ENCODE results near the gene WWP2. TPM values are rescaled to one million over a fixed set of nuclear protein-coding genes. Genes with fewer than 3 reads are reported as not detected.

The WWP2 gene
- total RNA-seq, 1 experiment from 2014 or later: 47.5 TPM

DNA sequence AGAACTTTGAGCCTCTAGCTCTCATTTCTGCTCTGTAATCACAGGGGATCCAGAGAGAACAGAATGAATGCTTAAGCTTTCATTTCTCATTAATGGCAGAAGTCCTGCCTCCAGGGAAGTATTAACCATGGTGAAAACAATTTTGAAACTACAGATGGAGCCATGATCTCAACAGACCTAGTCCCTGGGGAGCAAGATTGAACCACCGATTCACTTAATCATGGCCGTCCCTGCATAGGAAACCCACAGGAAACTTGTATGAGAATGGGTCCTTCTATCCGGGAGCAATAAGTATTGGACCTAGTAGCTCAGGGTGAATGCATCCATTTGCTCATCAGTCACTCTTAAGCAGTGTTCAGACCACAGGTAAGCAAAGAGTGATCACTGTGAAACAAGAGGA lies 148.8 kb downstream of the WWP2 start:
- intact Hi-C loops (cut with micrococcal nuclease; ENCODE audit: unreplicated experiment): no loop called here
- BruUV-seq (replicated peaks): no TSS peak
- Mint-ChIP-seq H3K9me3 (ENCODE audit: low read depth, unreplicated experiment) (no peaks in the 10 kb centered on the region), H3K4me3 (ENCODE audit: low read depth, unreplicated experiment) (no peak overlapping the region), H3K4me1 (ENCODE audit: low read depth, unreplicated experiment) (no peaks in the 10 kb centered on the region), H3K27ac (ENCODE audit: unreplicated experiment) (no peak overlapping the region), H3K27me3 (ENCODE audit: unreplicated experiment) (no peaks in the 10 kb centered on the region), H3K36me3 (ENCODE audit: insufficient read depth, unreplicated experiment) (no peaks in the 10 kb centered on the region)
- CTCF ChIA-PET: no interaction called here
- TF ChIP-seq, protein P1, sequence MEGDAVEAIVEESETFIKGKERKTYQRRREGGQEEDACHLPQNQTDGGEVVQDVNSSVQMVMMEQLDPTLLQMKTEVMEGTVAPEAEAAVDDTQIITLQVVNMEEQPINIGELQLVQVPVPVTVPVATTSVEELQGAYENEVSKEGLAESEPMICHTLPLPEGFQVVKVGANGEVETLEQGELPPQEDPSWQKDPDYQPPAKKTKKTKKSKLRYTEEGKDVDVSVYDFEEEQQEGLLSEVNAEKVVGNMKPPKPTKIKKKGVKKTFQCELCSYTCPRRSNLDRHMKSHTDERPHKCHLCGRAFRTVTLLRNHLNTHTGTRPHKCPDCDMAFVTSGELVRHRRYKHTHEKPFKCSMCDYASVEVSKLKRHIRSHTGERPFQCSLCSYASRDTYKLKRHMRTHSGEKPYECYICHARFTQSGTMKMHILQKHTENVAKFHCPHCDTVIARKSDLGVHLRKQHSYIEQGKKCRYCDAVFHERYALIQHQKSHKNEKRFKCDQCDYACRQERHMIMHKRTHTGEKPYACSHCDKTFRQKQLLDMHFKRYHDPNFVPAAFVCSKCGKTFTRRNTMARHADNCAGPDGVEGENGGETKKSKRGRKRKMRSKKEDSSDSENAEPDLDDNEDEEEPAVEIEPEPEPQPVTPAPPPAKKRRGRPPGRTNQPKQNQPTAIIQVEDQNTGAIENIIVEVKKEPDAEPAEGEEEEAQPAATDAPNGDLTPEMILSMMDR (IDR thresholded peaks at IDR 0.05; ENCODE audit: unreplicated experiment): no peak
- DNase-seq: no peak

DNA sequence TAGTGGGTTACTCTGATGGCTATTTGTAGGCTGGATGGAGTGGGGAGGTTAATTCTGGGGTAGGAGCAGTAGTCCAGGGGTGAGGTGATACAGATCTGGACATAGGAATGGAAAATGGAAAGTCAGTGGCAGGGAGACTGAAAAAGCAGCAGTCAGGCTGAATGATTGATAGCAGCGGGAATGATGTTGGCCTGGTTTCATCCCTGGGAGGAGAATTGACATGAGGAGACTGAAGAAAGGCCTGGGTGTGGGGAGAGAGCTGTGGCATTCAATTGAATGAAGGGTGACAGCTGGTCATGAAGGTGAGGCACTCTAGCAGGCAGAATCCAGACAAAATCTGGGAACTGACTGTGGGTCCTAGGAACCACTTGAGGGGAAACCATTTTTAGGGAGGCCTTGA lies 154.3 kb downstream of the WWP2 start:
- TF ChIP-seq, protein P1 (IDR thresholded peaks at IDR 0.05; ENCODE audit: unreplicated experiment): no peak

DNA sequence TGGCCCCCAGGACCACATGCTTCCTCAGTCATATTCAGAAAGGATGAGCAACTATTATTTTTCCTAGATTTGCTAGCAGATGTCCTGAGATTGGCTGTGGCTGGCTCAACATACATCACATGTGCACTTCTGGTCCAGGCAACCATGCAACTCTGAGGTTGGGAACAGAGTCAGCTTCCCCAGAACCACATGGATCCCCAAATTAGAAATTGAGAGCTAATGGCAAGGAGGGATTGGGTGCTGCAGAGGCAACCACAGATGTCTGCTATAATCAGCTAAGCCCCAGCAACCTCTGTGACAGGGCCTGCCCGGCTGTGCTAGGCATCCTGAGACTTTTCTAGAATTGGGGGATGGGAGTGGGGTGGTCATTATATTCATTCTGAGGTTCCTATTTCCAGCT lies 155.2 kb downstream of the WWP2 start:
- peaks cover 2% of the 10 kb centered on the region for H3K36me3 Mint-ChIP-seq (ENCODE audit: insufficient read depth, unreplicated experiment)
- H3K4me3 Mint-ChIP-seq (ENCODE audit: low read depth, unreplicated experiment): no peak overlapping the region
- DNase-seq: no peak
- no peaks in the 10 kb centered on the region for H3K4me1 Mint-ChIP-seq (ENCODE audit: low read depth, unreplicated experiment)
- intact Hi-C loops (cut with micrococcal nuclease; ENCODE audit: unreplicated experiment): no loop called here
- CTCF ChIA-PET: interaction anchor here (1.7 kb wide), 1 partner anchor 13 kb away, joined by 4 read pairs; no protein-coding TSS in a partner anchor
- H3K9me3 Mint-ChIP-seq (ENCODE audit: low read depth, unreplicated experiment): no peaks in the 10 kb centered on the region
- H3K27ac Mint-ChIP-seq (ENCODE audit: unreplicated experiment): no peak overlapping the region
- TF ChIP-seq, protein P1 (IDR thresholded peaks at IDR 0.05; ENCODE audit: unreplicated experiment): no peak
- BruUV-seq (replicated peaks): no TSS peak
- H3K27me3 Mint-ChIP-seq (ENCODE audit: unreplicated experiment): no peaks in the 10 kb centered on the region

More for the DNA sequence above, 154.3 kb downstream of the WWP2 start:
- no peak overlapping the region for H3K27ac Mint-ChIP-seq (ENCODE audit: unreplicated experiment)
- DNase-seq: no peak
- intact Hi-C loops (cut with micrococcal nuclease; ENCODE audit: unreplicated experiment): no loop called here
- no peak overlapping the region for H3K4me3 Mint-ChIP-seq (ENCODE audit: low read depth, unreplicated experiment)
- no peaks in the 10 kb centered on the region for H3K9me3 Mint-ChIP-seq (ENCODE audit: low read depth, unreplicated experiment)
- H3K36me3 Mint-ChIP-seq (ENCODE audit: insufficient read depth, unreplicated experiment): no peaks in the 10 kb centered on the region
- BruUV-seq (replicated peaks): no TSS peak
- no peaks in the 10 kb centered on the region for H3K4me1 Mint-ChIP-seq (ENCODE audit: low read depth, unreplicated experiment)
- H3K27me3 Mint-ChIP-seq (ENCODE audit: unreplicated experiment): no peaks in the 10 kb centered on the region
- CTCF ChIA-PET: no interaction called here

DNA sequence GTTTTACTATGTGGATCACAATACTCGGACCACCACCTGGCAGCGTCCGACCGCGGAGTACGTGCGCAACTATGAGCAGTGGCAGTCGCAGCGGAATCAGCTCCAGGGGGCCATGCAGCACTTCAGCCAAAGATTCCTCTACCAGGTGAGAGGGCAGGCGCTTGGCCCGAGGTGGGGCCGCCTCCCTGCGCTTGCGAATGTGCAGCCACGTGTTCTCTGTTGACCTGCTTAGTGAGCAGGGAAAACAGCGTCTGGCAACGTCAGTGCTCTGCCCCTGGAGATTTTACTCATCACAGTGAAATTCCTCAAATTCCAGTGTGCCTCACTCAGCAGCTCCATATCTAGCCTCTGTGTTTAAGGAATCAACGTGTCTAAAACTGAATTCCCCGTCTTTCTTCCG lies 155.6 kb downstream of the WWP2 start:
- CTCF ChIA-PET: interaction anchor here (1.7 kb wide), 1 partner anchor 12 kb away, joined by 4 read pairs; no protein-coding TSS in a partner anchor
- Mint-ChIP-seq H3K4me3 (ENCODE audit: low read depth, unreplicated experiment) (no peak overlapping the region), H3K4me1 (ENCODE audit: low read depth, unreplicated experiment) (no peaks in the 10 kb centered on the region), H3K27me3 (ENCODE audit: unreplicated experiment) (no peaks in the 10 kb centered on the region), H3K27ac (ENCODE audit: unreplicated experiment) (no peak overlapping the region), H3K9me3 (ENCODE audit: low read depth, unreplicated experiment) (no peaks in the 10 kb centered on the region), H3K36me3 (ENCODE audit: insufficient read depth, unreplicated experiment) (peaks cover 4% of the 10 kb centered on the region)
- no peak for DNase-seq
- intact Hi-C loops (cut with micrococcal nuclease; ENCODE audit: unreplicated experiment): no loop called here
- no TSS peak for BruUV-seq (replicated peaks)
- TF ChIP-seq, protein P1 (IDR thresholded peaks at IDR 0.05; ENCODE audit: unreplicated experiment): no peak

Data from Calu3 (cell line).